ENCODE measurements around the gene SLC7A7. TPM values are rescaled to one million over a fixed set of nuclear protein-coding genes. Genes with fewer than 3 reads are reported as not detected.

SLC7A7 gene
- total RNA-seq, 1 experiment from 2014 or later: 3.1 TPM

GRCh38 chr14:22774011-22774706 lies 41.1 kb downstream of the SLC7A7 start:
- Histone ChIP-seq H2BK5ac (ENCODE audit: insufficient read length, low read length) (no peak overlapping the region), H2BK12ac (ENCODE audit: insufficient read length, low read depth, low read length) (no peak overlapping the region), H4K5ac (ENCODE audit: insufficient read length, low read depth, low read length) (no peak overlapping the region), H2BK20ac (ENCODE audit: low read depth, low read length, poor library complexity, severe bottlenecking) (no peak overlapping the region), H3K79me2 (ENCODE audit: insufficient read depth, low read length) (no peaks in the 10 kb centered on the region), H3K4me2 (ENCODE audit: insufficient read depth, insufficient read length, low read length) (no peak overlapping the region), H3K56ac (ENCODE audit: insufficient read length, low read depth, low read length) (no peak overlapping the region), H3K4me1 (ENCODE audit: insufficient read depth, low read length) (no peaks in the 10 kb centered on the region), H3K18ac (ENCODE audit: insufficient read length, low read depth, low read length) (no peak overlapping the region), H3T11ph (ENCODE audit: low read length) (no peak overlapping the region), H3K9ac (ENCODE audit: extremely low read depth, insufficient read length, low read length) (no peak overlapping the region), H4K91ac (ENCODE audit: insufficient read length, low read depth, low read length) (no peak overlapping the region), H2BK120ac (ENCODE audit: low read depth, low read length, poor library complexity, severe bottlenecking) (no peak overlapping the region), H3K27me3 (ENCODE audit: insufficient read depth, low read length) (no peaks in the 10 kb centered on the region), H3K23me2 (ENCODE audit: insufficient read length, low read depth, low read length, poor library complexity, severe bottlenecking) (no peaks in the 10 kb centered on the region), H3K14ac (ENCODE audit: insufficient read depth, low read length) (no peak overlapping the region), H3K9me3 (ENCODE audit: control insufficient read depth, low read depth, low read length) (no peaks in the 10 kb centered on the region), H2AFZ (ENCODE audit: low read length) (no peak overlapping the region), H3K27ac (ENCODE audit: insufficient read length, low read depth, low read length) (no peak overlapping the region), H4K8ac (replicated peaks; ENCODE audit: insufficient read length, low read depth, low read length) (no peak overlapping the region), H2AK5ac (ENCODE audit: insufficient read length, low read length) (no peak overlapping the region), H3K23ac (ENCODE audit: insufficient read length, low read depth, low read length) (no peak overlapping the region), H3K79me1 (ENCODE audit: insufficient read depth, low read depth, low read length, poor library complexity, severe bottlenecking) (no peaks in the 10 kb centered on the region), H2BK15ac (ENCODE audit: low read depth, low read length) (no peak overlapping the region), H4K20me1 (ENCODE audit: control insufficient read depth, insufficient read depth, insufficient read length) (no peaks in the 10 kb centered on the region), H3K4ac (ENCODE audit: low read depth, low read length) (no peak overlapping the region)
- Mint-ChIP-seq H3K4me3 (no peak overlapping the region), H3K36me3 (ENCODE audit: insufficient read depth in 1 of 3, low read depth in 3 of 3) (peaks cover 28 to 42% (median 29%) of the 10 kb centered on the region in 3 experiments), H3K9me3 (no peaks in the 10 kb centered on the region), H3K4me1 (no peaks in the 10 kb centered on the region), H3K27ac (peak overlapping the region in 2 of 3 experiments; percentile 23 to 59; a peak in 4 of 7 replicates), H3K27me3 (ENCODE audit: low read depth) (no peaks in the 10 kb centered on the region)
- TF ChIP-seq CTCF (conservative IDR thresholded peaks at IDR 0.05): no peak
- no CpG with 5 or more reads among the region's 10 CpGs for WGBS (ENCODE audit: extremely low coverage, insufficient read length, low lambda C conversion rate)
- DNase-seq: no peak

All from H9 (cell line).